ENCODE results near the gene LCMT2.
A peak's percentile ranks its signal among the peaks of the same experiment; 100 is the strongest.
"Not testable (repeated sequence)": the region's sequence is repeated elsewhere in the genome, so short reads cannot be mapped to it uniquely, and the experiment has no call there.

LCMT2 gene

DNA sequence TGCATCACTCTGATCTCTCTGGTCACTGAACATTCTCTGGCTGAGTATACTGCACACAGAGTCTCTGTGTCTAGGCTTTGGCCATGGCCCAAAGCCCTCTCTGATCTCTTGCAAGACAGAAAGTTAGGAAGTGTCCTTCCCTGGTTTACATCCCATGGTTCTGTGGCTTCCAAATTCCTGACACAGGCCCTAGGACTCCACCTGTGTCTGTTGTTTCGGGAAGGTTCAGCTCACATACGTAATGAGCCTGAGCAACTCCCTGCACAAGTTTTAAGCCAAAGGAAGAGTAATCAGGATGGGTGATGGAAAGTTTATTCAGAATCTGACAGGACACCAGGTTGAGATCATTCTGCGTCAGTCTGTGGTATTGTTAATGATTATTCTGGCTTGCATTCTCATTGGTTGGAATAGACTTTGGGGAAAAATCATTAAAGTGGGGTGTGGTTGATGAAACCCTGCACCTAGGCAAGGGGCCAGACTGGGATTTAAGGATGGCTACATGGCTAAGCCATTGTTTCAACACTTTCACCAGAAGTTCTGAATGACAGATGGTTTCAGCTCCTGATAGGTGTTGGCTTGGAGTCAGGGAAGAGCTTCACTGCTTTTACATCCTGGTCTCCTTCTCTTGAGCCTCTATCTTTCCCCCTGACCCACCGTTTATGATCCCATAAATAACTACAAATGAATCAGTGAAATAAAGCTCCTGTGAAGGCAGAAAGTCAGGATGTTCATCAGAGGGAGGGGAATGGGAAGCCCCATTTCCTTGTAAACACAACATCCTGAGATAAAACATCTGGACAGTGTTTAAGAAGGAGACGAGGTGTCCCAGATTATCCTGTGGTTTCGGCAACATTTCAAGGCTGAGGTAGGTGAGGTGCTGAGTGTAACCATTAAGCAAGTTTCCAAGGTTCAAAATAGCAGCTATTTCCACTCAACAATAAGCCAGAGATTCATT, 14.1 kb downstream of the LCMT2 start:
- no peak for DNase-seq

DNA sequence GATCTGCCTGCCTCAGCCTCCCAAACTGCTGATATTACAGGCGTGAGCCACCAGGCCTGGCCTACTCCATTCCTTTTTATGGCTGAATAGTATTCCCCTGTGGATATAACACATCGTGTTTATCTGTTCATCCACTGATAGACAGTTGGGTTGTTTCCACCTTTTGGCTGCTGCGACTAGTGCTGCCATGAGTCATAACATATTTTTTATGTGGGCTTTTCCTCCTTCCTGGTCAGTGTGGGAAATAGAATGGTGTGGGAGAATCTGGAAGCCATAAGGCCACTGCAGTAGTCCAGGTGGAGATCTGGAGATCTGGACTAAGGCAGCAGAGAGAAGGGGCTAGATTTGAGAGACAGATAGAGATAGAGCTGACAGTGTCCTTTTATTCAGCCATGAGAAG, 16.2 kb downstream of the LCMT2 start:
- DNase-seq, result no peak

DNA sequence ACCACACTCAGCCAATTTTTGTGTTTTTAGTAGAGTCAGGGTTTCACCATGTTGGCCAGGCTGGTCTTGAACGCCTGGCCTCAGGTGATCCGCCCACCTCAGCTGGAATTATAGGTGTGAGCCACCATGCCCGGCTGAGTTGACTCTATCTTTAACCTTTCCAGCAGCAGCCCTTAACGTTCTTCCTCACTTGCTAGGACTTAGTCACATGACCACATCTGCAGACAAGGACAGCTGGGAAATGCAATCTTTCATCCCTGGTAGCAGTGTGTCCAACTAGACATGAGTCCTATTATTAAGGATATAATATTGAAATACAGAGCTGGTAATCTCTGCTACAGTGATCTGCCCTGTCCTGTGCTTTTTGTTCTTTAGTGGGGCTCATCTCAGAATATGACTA, 18.0 kb downstream of the LCMT2 start:
- DNase-seq, result no peak

DNA sequence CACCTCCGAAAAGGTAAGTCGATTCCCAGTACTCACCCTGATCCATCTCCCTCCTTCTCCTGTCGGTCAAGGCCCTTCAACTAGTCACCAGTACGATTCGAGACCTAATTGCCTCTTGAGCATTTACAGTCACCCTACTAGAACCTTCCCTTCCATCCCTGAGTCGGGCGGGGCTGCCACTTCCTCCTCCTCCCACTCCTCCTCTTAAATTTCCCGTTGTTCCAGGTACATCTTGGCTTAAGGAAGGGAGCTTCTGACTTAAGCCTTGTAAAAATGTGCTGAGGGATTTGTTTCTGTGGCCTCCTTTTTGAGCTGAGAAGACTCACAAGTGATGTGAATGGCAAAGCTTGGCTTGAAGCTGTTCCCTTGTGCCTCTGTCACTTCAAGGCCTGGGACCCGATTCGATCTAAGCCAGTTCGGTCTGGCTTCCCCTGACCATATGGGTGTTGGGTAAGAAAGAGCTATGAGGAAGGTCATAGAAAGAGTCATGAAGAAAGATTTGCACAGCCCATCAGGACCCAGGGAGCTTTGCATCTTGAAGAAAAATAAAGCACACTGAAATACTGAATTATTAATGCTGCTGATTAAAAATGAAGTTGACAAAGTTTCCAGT, 28.1 kb downstream of the LCMT2 start, which contains the start of gene TGM7:
TGM7 (minus strand) TSS at position 51 of the 613 bp plus-strand sequence.
- no peak for DNase-seq

DNA sequence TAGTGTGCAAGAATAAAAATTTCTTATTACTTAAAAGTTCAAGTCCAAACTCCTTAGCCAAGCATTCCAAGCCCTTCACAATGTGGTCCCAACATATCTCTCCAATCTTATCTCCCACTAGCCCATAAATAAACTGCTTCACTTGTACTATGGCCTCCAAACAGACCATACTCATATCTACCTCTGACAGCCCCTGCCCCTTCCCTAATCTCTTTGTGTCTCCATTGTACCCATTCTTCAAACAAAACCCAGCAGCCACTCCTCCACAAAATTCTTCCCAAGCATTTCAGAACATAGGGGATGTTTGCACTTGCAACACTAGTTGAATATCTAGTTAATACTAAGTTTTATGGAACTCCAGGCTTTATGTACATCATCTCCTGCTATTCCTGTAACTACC, 30.5 kb downstream of the LCMT2 start:
- no peak for DNase-seq

DNA sequence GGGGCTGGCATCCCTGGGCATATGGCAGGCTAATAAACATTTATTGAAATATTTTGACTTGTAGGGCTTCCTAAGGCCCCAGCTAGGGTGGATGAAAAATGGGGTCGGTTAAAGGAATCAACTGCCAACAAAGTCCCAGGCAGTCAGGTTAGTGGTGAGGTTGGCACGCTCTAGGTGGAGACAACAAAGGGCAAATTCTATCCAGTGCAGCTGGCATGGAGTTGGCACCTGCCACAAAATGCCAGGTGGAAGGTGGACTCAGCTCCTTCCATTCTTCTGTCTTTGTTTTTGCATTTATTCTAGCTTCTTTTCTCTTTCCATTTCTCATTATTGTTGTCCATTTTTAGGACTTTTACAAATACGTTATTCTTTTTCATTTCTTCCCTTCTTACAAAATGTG, 31.0 kb downstream of the LCMT2 start:
- no peak for DNase-seq

DNA sequence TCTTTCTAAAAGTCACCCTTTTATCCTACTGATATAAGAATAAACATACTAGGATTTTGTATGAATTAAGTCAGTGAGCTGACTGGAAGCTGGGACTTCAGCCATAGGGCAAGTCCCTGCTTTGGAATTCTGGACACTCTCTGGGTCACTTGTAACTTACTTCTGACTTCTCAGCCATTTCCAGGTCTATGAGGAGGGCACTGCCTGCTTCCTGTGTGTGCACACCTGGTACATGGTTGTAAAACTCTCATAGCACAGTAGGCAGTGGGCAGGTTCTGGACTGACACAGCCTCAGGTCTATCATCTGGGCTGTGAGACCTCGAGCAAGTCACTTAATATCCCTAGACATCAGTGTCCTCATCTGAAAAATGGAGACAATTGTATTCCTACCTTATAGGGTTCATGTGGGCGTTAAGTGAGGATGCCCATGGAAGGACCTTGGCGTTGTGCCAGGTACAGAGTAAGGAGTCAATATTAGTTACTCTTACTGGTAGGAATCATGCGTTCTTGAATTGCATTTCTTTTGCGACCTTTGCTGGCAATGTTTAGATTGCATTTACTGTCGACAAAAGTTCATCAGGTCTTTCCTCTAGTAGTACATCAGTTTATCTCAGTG, 36.2 kb downstream of the LCMT2 start:
- no peak for DNase-seq

DNA sequence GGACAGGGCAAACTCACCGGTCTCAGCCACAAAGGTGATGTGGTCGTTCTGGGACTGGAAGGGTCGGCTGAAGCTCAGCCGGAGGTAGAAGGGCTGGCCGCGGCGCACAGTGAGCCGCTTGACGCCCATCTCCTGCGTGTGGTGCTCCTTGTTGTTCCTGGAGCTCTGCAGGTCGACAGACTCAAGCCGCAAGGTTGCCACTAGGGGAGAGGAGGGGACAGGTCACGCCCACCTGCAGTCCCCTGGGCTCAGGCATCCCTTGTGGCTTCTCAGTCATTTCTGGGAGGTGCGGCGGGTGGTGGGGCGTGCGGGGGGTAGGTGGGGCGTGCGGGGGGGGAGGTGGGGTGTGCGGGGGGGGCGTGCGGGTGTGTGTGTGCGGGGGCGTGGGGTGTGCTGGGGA, 36.9 kb downstream of the LCMT2 start:
- DNase-seq, result no peak

DNA sequence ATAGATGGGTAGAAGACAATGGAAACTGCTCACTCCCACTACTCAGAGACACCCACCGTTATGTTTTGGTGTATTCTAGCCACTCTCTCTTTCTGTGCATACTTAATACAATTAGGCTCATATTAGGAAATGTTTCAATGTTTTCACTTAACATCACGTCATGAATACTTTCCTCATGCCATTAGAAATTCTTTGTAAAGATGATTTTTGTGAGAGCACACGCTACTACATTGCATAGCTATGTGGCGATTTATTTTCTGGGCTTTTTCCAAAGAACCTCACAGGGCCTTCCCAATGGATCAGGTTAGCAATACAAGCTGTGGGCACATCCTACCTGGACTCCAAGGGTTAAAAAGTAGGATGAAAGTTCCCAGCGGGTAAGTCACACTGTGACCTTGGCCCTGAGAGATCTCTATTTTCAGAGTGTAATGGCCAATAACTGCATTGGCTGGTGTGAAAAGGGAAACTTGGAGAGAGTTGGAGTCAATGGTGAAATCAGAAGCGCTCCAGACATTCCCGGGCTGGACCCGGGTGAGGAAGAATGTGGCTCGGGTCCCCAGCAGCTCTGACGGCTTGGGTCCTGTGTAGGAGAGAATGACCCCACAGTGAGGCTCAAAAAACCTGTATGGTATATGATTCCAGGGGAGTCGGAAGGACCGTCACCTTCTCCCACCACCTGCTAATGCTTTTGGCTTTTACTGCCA, 37.8 kb downstream of the LCMT2 start:
- DNase-seq, result no peak

DNA sequence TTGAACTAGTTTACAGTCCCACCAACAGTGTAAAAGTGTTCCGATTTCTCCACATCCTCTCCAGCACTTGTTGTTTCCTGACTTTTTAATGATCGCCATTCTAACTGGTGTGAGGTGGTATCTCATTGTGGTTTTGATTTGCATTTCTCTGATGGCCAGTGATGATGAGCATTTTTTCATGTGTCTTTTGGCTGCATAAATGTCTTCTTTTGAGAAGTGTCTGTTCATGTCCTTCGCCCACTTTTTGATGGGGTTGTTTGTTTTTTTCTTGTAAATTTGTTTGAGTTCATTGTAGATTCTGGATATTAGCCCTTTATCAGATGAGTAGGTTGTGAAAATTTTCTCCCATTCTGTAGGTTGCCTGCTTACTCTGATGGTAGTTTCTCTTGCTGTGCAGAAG, 40.7 kb downstream of the LCMT2 start:
- DNase-seq, result not testable (repeated sequence)

DNA sequence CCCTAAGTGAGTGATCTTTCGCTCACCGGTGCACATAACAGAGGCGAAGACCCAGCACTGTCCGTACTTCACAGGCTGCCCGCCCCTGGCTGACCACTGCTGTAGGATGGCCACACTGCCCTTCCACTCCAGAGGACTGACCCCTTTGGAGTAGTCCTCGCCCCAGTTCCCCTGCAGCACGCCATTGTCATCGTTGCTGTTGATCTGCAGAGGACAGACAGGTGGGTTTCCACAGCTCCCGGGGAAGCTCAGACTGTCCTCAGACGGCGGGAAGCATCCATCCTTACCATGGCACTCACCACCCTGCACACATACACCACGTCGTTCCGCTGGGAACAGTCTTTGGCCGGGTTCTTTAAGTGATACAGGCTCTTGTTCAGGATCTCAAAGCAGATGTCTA, 43.1 kb downstream of the LCMT2 start:
- no peak for DNase-seq

DNA sequence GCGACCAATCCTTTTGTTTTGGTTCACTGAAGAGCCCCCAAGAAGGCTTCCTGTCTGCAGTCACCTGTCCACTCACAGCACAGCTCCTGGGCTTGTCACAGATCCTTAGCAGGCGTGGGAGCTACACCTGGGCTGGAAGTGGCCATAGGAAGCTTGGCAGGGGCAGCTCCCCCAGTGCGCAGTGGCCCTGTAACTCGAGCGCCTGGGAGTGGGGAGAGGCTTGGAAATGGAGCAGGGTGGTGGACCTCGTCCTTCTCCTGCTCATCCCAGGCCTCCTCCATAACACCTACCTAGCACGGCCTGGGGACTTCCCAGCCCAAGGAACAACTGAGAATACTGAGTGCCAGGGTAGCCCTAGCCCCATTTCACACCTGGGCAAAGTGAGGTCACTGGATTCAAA, 44.3 kb downstream of the LCMT2 start:
- no peak for DNase-seq

DNA sequence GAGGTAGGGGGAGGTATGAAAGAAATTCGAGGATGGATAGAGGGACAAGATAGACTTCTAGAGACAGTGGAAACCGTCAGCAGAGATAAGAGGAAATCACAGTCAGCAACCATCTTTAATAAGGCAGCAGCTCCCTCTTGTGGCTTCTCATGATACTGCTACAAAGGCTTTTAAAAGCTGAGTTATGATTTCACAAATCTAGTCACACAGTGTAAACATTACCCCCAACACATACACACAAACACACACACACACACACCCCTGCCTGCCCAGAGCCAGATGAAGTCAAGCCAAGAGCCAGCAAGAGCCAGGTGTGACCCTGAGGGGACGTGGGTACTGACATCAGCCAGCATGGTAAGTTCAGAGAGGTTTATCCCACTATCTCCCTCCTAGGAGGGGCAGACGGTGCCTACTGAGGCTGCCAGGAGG, 44.8 kb downstream of the LCMT2 start:
- DNase-seq, result peak in 3 of 5 donors; percentile 32 to 57 (median 54)

DNA sequence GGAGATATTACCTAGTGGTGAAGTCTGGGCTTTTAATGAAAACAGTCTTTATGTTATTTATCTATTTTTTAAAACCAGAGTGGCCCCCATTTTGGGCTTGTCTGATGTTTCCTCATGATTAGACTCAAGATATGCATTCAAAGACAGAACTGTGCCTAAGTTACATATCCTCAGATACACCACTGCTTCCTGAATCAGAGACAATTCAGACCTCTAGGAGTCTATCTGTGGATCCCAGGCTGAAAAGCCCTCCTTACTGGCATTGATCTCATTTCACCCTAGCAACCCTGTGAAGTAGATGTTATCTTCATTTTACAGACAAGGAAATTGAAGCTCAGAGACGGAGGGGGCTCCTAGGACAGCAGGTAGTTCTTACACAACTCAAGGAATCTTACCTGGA, 46.8 kb downstream of the LCMT2 start:
- no peak for DNase-seq

DNA sequence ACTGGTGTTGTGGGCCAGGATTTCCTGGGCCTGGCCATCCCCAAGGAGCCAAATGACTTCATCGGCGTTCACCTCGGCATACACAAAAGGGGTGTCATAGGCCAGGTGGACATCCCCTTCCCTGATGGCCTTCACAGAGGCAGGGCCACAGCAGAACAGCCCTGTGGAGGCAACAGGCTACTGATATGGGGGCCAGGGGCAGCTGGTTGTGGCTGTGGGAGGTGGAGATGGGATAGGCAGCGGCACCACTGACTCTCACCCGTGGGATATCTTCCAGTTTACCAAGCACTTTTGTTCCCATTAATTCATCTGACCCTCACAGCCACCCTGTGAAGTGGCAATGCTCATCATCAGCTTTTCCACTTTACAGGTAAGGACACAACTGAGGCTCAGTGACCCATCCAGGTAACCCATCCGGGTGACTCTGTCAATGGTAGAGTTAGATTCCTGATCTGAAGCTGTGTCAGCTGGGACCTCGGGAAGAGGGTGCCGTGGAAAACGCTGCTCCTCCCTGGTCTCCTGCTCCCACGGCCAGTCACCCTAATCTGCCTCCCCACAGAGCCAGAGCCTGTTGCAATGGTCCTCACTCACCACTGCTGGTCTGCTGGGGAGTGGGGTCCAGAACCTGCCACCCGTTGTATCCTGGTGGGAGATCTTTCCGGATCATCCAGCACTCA, 48.3 kb downstream of the LCMT2 start:
- no peak for DNase-seq

DNA sequence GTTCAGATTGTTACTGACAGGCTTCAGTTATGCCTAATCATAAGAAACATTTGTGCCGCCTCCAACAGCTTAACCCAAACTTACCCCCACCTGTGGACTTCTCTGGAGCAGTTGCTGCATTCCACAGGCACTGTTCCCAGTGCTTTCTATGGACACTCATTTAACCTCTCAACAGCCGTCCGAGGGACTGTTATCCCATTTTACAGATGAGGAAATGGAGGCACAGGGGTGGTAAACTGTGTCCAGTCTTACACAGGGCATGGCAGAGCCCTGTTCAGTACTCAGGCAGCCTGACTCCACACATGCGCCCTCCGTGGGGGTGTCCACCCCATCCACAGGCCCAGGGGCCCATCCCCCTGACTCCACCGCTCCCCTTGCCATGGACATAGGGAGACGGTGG, 49.4 kb downstream of the LCMT2 start:
- no peak for DNase-seq

DNA sequence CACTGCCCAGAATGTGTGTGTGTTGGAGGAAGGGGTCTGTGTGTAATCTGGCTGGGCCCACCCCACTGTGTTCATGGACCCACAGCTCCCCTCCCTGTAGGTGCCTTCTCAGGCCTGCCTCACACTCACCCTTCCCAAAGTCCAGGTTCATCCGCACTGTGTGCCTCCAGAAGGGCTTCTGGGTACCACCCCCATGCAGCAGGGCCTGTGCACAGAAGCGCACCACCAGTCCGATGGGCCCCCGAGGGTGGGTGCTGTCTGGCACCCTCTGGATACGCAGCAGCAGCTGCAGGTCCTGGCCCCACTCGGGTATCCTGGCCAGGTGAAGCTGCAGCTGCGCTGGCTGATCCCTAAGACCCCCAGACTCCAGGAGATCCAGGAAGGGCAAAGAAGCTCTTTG, 50.9 kb downstream of the LCMT2 start:
- no peak for DNase-seq

DNA sequence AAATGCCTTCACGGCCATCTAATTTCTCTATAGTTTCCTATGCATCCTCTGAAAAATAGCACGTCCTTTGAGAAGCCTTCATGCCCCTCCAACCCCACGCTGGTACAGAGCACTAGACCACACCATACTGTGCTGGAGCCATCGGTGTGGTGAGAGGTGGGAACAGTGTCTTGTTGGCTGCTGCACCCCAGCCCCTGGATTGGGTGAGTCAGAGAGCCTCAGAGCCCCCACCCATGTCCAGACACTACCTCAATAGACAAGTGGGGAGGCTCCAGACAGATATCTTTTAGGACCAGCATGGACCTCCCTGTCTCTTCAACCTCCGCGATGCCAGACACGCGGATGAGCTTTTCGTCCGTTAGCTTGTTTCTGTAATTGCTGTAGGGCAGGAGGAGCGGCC, 51.5 kb downstream of the LCMT2 start:
- DNase-seq, result no peak

DNA sequence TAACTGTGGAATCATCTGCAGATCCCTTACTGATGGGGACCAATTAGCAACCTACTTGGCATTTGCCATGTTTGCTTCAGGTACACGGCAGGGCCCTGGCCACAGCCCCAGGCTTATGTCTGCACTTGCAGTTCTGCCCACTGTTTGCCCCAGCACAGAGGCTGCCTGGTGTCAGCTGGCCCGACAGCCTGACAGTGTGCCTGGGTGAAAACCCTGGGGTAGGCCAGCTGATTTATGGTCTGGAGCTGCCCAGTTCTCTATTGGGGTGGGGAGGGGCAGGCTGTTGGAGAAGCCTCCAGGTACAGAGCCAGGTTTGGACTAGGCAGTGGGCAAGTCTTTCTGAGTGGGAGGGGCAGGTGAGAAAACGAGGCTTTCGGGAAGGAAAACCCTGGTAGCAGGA, 52.5 kb downstream of the LCMT2 start:
- DNase-seq, result no peak

DNA sequence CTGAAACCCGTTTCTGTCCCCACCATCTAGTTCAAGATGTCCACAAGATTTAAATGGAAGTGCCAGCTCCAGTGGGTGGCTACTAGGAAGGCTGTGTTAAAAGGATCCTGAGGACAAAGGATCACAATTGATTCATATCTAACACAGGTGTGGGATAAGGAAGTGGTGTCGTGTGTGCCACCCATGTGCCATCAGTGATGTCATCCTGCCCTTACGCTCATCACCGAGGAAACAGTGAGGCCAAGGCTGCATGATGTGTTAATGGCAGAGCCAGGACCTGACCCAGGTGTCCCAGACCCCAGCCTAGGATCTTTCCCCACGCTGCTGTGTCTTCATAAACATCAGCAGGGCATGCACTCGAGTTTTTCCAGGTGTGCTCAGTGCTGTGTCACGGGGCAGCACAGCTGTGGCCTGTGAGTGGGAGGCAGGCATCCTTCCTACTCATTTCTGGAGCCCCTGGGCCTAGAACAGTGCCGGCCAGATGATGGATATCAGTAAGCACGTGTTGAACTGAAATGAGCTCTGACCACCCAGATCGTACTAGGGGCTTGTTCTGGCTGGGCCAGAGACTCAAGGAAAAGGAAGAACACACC, 53.0 kb downstream of the LCMT2 start:
- no peak for DNase-seq

DNA sequence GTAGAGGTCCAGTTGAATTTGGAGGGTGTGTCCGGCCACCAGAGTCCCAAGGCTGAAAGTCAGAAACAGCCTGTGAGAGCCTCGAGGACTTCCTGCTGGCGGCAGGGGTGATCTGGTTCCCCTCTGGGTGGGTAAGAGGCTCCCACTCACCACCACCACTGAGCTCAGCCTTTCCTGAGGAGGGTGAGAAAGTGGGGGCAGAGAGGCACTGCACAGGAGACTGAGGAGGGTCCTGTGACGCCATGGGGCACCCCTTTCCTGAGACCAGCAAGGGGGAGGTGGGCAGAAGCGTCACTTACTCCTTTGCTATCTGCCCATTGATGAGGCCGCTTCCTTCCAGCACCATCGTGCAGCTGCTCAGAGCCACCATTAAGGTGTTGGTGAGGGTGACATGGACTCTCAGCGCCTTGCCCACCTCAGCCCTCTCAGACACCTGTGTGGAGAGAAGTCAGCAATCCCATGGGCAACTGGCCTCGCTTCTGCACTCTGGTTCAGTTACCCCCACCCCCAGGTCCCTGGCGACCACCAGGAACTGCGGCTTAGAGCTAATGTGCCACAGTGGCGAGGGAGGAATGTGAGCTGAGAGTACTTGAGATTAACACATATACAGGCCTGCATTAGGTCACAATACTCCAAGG, 53.7 kb downstream of the LCMT2 start:
- no peak for DNase-seq
